HS-5 (cell line): Measurements from ENCODE around the gene CCDC61.

Source experiments
- DNase-seq: peaks from one replicate; pipeline ENCODE4 v3.0.0-alpha.2; 2012; ENCODE audit warnings: low read depth

CCDC61 gene

DNA sequence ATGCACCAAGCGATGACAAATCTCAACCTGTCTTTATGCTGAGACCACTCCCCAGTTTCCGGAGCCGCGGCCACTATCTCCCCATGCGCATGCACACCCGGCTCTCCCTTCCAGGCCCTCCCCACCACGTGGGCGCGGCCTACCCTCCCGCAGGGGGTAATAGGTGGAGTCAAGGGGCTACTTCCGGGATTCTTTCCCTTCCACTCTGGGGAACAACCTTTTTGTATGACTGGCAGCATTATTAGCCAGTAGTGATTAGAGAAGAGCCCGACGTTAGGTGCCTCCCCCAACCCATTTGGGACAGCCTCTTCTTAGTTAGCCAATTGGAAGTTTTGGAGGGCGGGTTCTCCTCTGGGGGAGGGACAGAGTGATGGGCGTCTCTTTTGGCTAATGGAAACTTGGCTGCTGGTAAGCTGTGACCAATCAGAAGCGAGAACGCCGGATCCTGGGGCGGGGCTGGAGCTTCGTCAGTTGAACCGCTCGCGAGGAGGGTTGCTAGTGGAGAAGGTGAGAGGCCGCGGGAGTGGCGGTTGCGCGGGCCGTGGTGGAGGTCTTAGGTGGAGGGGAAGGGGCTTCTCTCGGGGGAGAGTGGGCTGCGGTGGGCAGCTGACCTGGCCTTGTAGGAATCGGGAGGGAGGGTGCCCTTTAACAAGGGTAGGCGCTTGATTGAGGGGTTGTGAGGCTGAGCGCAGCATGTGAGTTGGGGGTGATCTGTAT lies at the start of gene CCDC61:
Gene CCDC61, plus strand, starts transcription at position 470 of the 717 bp plus-strand sequence. CDS start 7,552 bp downstream, outside the sequence.
- DNase-seq: peak; percentile 99

DNA sequence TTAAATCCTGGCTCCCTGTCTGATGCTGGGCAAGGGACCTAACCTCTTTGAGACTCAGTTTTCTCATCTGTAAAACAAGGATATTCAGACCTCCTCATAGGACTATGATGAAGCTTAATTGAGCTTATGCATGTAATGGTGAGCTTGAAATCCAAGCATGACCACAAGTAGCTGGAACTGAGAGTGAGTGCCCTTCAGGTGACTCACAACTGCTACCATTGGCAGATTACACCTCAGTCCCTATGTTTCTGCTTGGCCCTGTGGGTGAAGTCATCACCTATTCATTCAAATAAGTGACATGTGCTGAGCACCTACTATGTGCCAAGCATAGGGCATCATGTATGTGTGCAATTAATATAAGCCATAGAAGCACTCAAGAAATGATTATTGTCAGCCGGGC lies 47.3 kb upstream of the CCDC61 start:
- DNase-seq: peak; percentile 32

DNA sequence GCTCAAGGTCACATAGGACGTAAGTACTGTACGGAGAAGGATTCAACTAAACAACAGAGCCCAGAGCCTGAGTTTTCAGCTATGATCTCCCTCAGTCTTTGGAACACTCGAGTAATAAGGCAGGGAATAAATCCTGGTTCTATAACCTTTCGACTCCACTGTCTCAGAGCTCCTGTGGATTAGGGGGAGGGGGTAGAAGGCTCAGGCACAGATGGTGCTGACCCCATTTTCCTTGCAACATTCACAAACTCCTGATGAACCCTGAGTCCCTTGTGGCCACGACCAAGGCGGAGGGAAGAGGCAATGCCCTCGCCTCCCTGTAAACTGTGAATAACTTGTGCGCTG lies 43.0 kb upstream of the CCDC61 start:
- DNase-seq: no peak

- no peak for DNase-seq
These were observed 42.4 kb upstream of the CCDC61 start for GRCh38 chr19:45952686-45953505.

- DNase-seq: peak; percentile 11
These were observed 41.6 kb upstream of the CCDC61 start for GRCh38 chr19:45953676-45954075.

DNA sequence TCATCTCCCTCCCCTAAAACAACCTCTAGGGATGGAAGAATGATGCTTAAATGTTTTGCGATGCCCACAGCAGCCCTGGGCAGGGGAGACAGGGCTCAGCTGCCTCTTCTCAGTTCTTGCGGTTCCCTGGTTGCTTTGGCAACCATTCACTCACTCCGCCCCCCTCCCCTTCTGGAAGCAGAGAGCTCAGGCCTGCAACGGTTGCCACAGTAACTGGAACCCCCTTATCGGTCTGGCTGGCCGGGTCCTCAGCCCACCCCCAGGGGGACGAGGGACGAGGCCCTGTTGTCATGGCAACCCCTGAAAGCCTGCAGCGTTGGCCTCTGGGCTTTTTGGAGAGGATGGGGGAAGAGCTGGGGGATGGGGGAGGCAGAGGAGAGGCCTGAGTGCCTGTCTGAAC lies 41.1 kb upstream of the CCDC61 start:
- no peak for DNase-seq

DNA sequence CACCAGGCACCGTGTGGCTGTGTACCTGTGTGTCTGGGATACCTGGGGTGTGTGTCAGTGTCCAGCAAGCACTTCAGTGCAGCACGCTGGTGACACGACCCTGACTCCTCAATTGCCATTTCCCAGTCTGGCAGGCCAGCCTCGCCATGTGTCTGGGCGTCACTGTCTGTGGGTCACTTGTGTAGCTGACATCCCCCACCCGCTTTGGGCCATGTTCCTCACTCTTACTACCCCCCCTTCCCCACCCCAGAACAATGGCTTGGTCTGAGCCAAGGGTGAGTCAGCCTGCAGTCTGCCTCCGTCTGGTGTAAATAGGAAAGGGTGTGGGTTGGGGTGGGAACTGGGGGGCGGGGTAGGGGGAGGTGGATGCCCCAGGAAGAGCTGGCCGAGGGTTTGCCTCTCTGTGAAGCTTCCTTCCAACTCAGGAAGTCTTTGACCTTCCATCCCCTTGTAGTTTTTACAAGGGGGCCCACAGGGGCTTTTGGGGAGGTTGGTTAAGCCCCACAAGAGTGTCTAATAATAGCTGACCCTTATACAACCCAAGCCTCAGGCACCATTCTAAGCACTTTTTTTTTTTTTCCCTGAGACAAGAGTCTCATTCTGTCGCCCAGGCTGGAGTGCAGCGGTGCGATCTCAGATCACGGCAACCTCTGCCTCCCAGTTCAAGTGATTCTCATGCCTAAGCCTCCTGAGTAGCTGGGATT lies 39.2 kb upstream of the CCDC61 start:
- DNase-seq: peak; percentile 18

DNA sequence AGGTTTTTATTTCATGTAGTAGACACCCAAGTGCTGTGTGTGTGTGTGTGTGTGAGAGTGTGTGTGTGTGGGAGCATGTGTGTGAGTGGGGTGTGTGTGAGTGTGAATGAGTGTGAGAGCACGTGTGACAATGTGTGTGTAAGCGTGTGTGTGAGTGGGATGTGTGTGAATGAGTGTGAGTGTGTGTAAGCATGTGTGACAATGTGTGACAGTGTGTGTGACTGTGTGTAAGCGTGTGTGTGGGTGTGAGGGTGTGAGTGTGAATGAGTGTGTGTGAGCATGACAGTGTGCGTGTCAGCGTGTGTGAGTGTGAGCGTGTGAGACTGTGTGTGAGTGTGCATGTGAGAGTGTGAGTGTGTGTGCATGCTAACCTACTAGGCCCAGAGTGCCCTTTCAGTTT lies 36.9 kb upstream of the CCDC61 start:
- DNase-seq: no peak

GRCh38 chr19:45958769-45959516 lies 36.3 kb upstream of the CCDC61 start:
- no peak for DNase-seq

- DNase-seq: no peak
These were observed 35.7 kb upstream of the CCDC61 start for GRCh38 chr19:45959517-45960025.

- DNase-seq: no peak
These were observed 34.6 kb upstream of the CCDC61 start for GRCh38 chr19:45960595-45961235.

DNA sequence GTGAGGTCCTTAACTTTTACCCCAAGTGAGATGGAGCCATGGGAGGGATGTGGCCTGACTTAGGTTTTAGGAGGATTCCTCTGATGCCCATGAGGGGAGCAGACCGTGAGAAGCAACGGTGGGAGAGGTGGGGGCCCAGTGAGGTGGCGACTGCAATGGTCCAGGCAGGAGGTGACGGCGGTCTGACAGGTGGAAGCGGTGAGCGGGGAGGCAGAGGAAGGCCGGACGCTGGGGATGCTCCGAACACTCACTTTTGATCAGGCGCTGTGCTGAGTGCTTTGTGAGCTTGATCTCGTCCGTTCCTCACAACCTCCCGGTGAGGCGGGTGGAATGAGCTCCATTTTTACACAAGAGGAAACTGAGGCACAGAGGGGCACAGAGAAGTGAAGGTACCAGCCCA lies 33.2 kb upstream of the CCDC61 start:
- no peak for DNase-seq

DNA sequence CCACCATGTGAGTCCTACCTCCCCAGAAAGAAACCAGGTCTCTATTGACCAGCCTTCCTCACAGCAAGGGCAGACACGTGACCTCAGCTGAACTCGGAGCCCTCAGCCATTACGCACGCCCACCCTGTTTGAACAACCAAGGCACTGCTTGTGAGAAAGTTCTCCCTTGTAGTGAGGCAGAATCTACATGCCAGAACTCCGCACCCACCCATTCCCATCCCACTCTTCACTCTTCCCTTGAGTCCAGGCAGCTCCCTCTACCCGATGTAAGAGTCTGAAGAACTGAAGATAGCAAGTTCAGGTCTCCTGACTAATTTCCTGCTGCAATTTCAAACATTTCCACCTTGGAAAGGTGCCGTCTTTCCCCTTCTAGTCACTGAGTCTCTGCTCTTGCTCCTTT lies 28.0 kb upstream of the CCDC61 start:
- DNase-seq: no peak

- no peak for DNase-seq
These were observed 26.6 kb upstream of the CCDC61 start for GRCh38 chr19:45968626-45969025.

GRCh38 chr19:45969676-45970075 lies 25.6 kb upstream of the CCDC61 start:
- DNase-seq: no peak

GRCh38 chr19:45971260-45971902 lies 23.9 kb upstream of the CCDC61 start:
- DNase-seq: no peak

GRCh38 chr19:45972081-45972946 lies 23.0 kb upstream of the CCDC61 start:
- no peak for DNase-seq

GRCh38 chr19:45972947-45973540 lies 22.2 kb upstream of the CCDC61 start:
- DNase-seq: no peak

GRCh38 chr19:45973553-45974338 lies 21.5 kb upstream of the CCDC61 start, which contains the start of gene NOVA2:
Gene NOVA2, minus strand, starts transcription at chr19:45973865. Its CDS starts 514 bp downstream, at chr19:45973351.
- no peak for DNase-seq
